Fibroblast of peridontal ligament (primary cell): ENCODE measurements around the gene LRRC4B.
"Not testable (repeated sequence)": the region's sequence is repeated elsewhere in the genome, so short reads cannot be mapped to it uniquely, and the experiment has no call there.

ENCODE experiments used
- DNase-seq: peaks from one replicate; pipeline ENCODE4 v3.0.0-alpha.2; 2010; ENCODE audit errors: extremely low read depth

Gene LRRC4B

GRCh38 chr19:50552540-50552939 lies 15.7 kb downstream of the LRRC4B start:
- DNase-seq: no peak

GRCh38 chr19:50551715-50552187 lies 16.5 kb downstream of the LRRC4B start:
- DNase-seq: no peak

GRCh38 chr19:50551034-50551714 lies 17.1 kb downstream of the LRRC4B start:
- DNase-seq: no peak

- no peak for DNase-seq
Observed at GRCh38 chr19:50550594-50550966, 17.7 kb downstream of the LRRC4B start.

- DNase-seq: no peak
Observed at GRCh38 chr19:50549927-50550593, 18.2 kb downstream of the LRRC4B start.

- no peak for DNase-seq
Observed at GRCh38 chr19:50549059-50549926, 18.9 kb downstream of the LRRC4B start.

GRCh38 chr19:50548191-50549058 lies 19.8 kb downstream of the LRRC4B start:
- DNase-seq: no peak

- no peak for DNase-seq
Observed at GRCh38 chr19:50547385-50548190, 20.6 kb downstream of the LRRC4B start.

GRCh38 chr19:50546527-50547221 lies 21.6 kb downstream of the LRRC4B start:
- no peak for DNase-seq

- no peak for DNase-seq
Observed at GRCh38 chr19:50542943-50543342, 25.3 kb downstream of the LRRC4B start.

- DNase-seq: peak; percentile 43
Observed at GRCh38 chr19:50537769-50538230, 30.4 kb downstream of the LRRC4B start.

- DNase-seq: no peak
Observed at GRCh38 chr19:50537306-50537685, 30.9 kb downstream of the LRRC4B start.

GRCh38 chr19:50536662-50537305 lies 31.5 kb downstream of the LRRC4B start:
- no peak for DNase-seq

GRCh38 chr19:50535672-50536187 lies 32.5 kb downstream of the LRRC4B start:
- DNase-seq: no peak

GRCh38 chr19:50534478-50534877 lies 33.8 kb downstream of the LRRC4B start:
- DNase-seq: no peak

- no peak for DNase-seq
Observed at GRCh38 chr19:50532952-50533351, 35.3 kb downstream of the LRRC4B start.

- DNase-seq: no peak
Observed at GRCh38 chr19:50531171-50531612, 37.0 kb downstream of the LRRC4B start.

GRCh38 chr19:50528052-50528451 lies 40.2 kb downstream of the LRRC4B start:
- DNase-seq: not testable (repeated sequence)

- DNase-seq: no peak
Observed at GRCh38 chr19:50522881-50523280, 45.4 kb downstream of the LRRC4B start.
